HepG2 (cell line): ENCODE measurements around the gene PSPH. TPM values are rescaled to one million over a fixed set of nuclear protein-coding genes. Genes with fewer than 3 reads are reported as not detected.

Experiments
- AKAP8 ChIP-seq: sonication (generic); formaldehyde crosslinking; IDR thresholded peaks from 2 replicates; pipeline ENCODE4 v1.5.1; 2020; ENCODE audit warnings: mild to moderate bottlenecking, missing genetic modification reagents
- ARID4A ChIP-seq: sonication (generic); formaldehyde crosslinking; IDR thresholded peaks from 2 replicates; pipeline ENCODE4 v1.5.0; 2020; ENCODE audit warnings: mild to moderate bottlenecking, missing genetic modification reagents, borderline replicate concordance
- ATF1 ChIP-seq: IDR thresholded peaks from 2 replicates; pipeline ENCODE4 v1.6.1; 2016; ENCODE audit warnings: mild to moderate bottlenecking, control low read depth
- CEBPB ChIP-seq: IDR thresholded peaks from 2 replicates; pipeline ENCODE4 v1.6.1; 2011; ENCODE audit warnings: low read depth, low read length, improper control_type of control experiment, borderline replicate concordance
- CREM ChIP-seq, 2 experiments: sonication (generic) in 1 of 2; formaldehyde crosslinking in 1 of 2; IDR thresholded peaks; 2 replicates each; pipeline versions ENCODE4 v1.4.0 to v1.6.1; 2016 to 2020; ENCODE audit warnings: antibody characterized with exemption in 1 of 2, mild to moderate bottlenecking in 1 of 2, missing genetic modification reagents in 1 of 2
- CTCF ChIP-seq: sonication (generic); formaldehyde crosslinking; IDR thresholded peaks from 2 replicates; pipeline ENCODE4 v1.5.0; 2020; ENCODE audit warnings: mild to moderate bottlenecking, missing genetic modification reagents, moderate library complexity
- HDAC1 ChIP-seq: sonication (generic); formaldehyde crosslinking; IDR thresholded peaks from 2 replicates; pipeline ENCODE4 v1.5.1; 2020; ENCODE audit warnings: mild to moderate bottlenecking, missing genetic modification reagents
- MXD4 ChIP-seq: IDR thresholded peaks from 2 replicates; pipeline ENCODE4 v1.6.1; 2016; ENCODE audit warnings: mild to moderate bottlenecking, missing biosample characterization, missing genetic modification reagents
- POLR2AphosphoS2 ChIP-seq: IDR thresholded peaks from 2 replicates; pipeline ENCODE4 v1.6.1; 2011; ENCODE audit warnings: low read depth, low read length, improper control_type of control experiment
- RBFOX2 ChIP-seq: fragments of 200-400 bp; formaldehyde crosslinking; IDR thresholded peaks from 2 replicates; pipeline ENCODE4 v1.6.1; 2017; ENCODE audit warnings: low read depth, mild to moderate bottlenecking, low read length
- RCOR2 ChIP-seq: IDR thresholded peaks from 2 replicates; pipeline ENCODE4 v1.6.1; 2016; ENCODE audit warnings: missing biosample characterization, missing genetic modification reagents
- RFXANK ChIP-seq: IDR thresholded peaks from 2 replicates; pipeline ENCODE4 v1.6.1; 2016
- RORA ChIP-seq: sonication (generic); formaldehyde crosslinking; IDR thresholded peaks from 2 replicates; pipeline ENCODE4 v1.5.0; 2020; ENCODE audit warnings: mild to moderate bottlenecking, missing genetic modification reagents, moderate library complexity
- ZBTB7B ChIP-seq: sonication (generic); formaldehyde crosslinking; IDR thresholded peaks from 2 replicates; pipeline ENCODE4 v1.4.0; 2020; ENCODE audit warnings: missing genetic modification reagents
- ZFY ChIP-seq: sonication (generic); formaldehyde crosslinking; IDR thresholded peaks from 2 replicates; pipeline ENCODE4 v1.4.0; 2020; ENCODE audit warnings: missing genetic modification reagents
- ZMYM4 ChIP-seq: sonication (generic); formaldehyde crosslinking; IDR thresholded peaks from 2 replicates; pipeline ENCODE4 v1.8.1; 2023; ENCODE audit warnings: mild to moderate bottlenecking, missing genetic modification reagents
- ZNF20 ChIP-seq: sonication (generic); formaldehyde crosslinking; IDR thresholded peaks from 2 replicates; pipeline ENCODE4 v1.4.0; 2020; ENCODE audit warnings: mild to moderate bottlenecking, moderate library complexity, missing genetic modification reagents
- ZNF205 ChIP-seq: IDR thresholded peaks from 2 replicates; pipeline ENCODE4 v1.6.1; 2018; ENCODE audit warnings: missing biosample characterization, missing genetic modification reagents
- ZNF362 ChIP-seq: sonication (generic); formaldehyde crosslinking; IDR thresholded peaks from 2 replicates; pipeline ENCODE4 v1.4.0; 2020; ENCODE audit warnings: missing genetic modification reagents, mild to moderate bottlenecking, borderline replicate concordance
- ZNF484 ChIP-seq: sonication (generic); formaldehyde crosslinking; IDR thresholded peaks from 2 replicates; pipeline ENCODE4 v1.5.1; 2020; ENCODE audit warnings: mild to moderate bottlenecking, low read depth, missing genetic modification reagents, borderline replicate concordance
- ZNF503 ChIP-seq: sonication (generic); formaldehyde crosslinking; IDR thresholded peaks from 2 replicates; pipeline ENCODE4 v1.4.0; 2020; ENCODE audit warnings: missing genetic modification reagents
- ZNF557 ChIP-seq: sonication (generic); formaldehyde crosslinking; IDR thresholded peaks from 2 replicates; pipeline ENCODE4 v1.4.0; 2020; ENCODE audit warnings: missing genetic modification reagents
- polyA plus RNA-seq, 8 experiments: library from polyadenylated mRNA; depleted of rRNA in 3 of 8; stranded (reverse) in 7 of 8; unstranded in 1 of 8; fragments of >200 nt; fragmentation: Illumina TruSeq in 4 of 8; extraction: Trizol in 4 of 8; gene quantifications; 2 replicates each; pipeline versions ENCODE4 v1.2.1 to v1.2.3, GENCODE V29; 2011 to 2016; ENCODE audit warnings: low read depth in 4 of 8, missing spikeins in 1 of 8, mixed read lengths in 1 of 8; ENCODE audit not compliant: insufficient read depth in 1 of 8
- total RNA-seq, 5 experiments: library from RNA; depleted of rRNA; stranded (reverse); fragments of >200 nt; fragmentation: Illumina TruSeq; extraction: Trizol; gene quantifications; 2 replicates each; pipeline ENCODE4 v1.2.3, GENCODE V29; 2016; ENCODE audit warnings: low read depth in 1 of 5

PSPH gene
- total and polyA plus RNA-seq, 2 of the 13 experiments (the other 11 are each of a cell fraction or from before 2014, with no cell fraction given) = 85.5 to 124 TPM

- TF ChIP-seq ARID4A (CRISPR knock-in tag) (peak; percentile 66; the same call in 1 of the 2 replicates), ZNF205 (CRISPR knock-in tag) (no peak), MXD4 (0 out of 2 replicates have a peak, but pooled peaks have one; percentile 42), ZNF362 (CRISPR knock-in tag) (peak; percentile 98), ZNF484 (no peak), AKAP8 (no peak), CEBPB (peak; percentile 62; the same call in 1 of the 2 replicates), ZBTB7B (CRISPR knock-in tag) (0 out of 2 replicates have a peak, but pooled peaks have one; percentile 51), ZNF20 (no peak), ZFY (CRISPR knock-in tag) (no peak), CREM (IDR thresholded peaks at IDR 0.05) (peak; percentile 46; the same call in 1 of the 2 replicates), CREM (CRISPR knock-in tag; IDR thresholded peaks at IDR 0.05) (no peak), RFXANK (no peak), ZNF503 (CRISPR knock-in tag) (no peak; the same call in 1 of the 2 replicates), RORA (peak; percentile 78; the same call in 1 of the 2 replicates), CTCF (CRISPR knock-in tag) (0 out of 2 replicates have a peak, but pooled peaks have one; percentile 11), ZNF557 (no peak), ATF1 (CRISPR knock-in tag) (peak; percentile 30; the same call in 1 of the 2 replicates), POLR2AphosphoS2 (no peak), RCOR2 (no peak), RBFOX2 (no peak), ZMYM4 (CRISPR knock-in tag) (peak; percentile 66), HDAC1 (CRISPR knock-in tag) (peak; percentile 83)
Measured at GRCh38 chr7:55996856-55997500, 54.3 kb downstream of the PSPH start (continued).
